Muscle of leg (tissue), 11 donors: ENCODE data around the gene MYO3B. TPM values are rescaled to one million over a fixed set of nuclear protein-coding genes. Genes with fewer than 3 reads are reported as not detected.

Experiments
- DNase-seq: peaks from one replicate; pipeline ENCODE4 v3.0.0; 2013
- H3K27ac ChIP-seq: one replicate; pipeline ENCODE4 v1.5.1; 2013; ENCODE audit warnings: mild to moderate bottlenecking, low read length, control low read depth
- H3K27me3 ChIP-seq: one replicate; pipeline ENCODE4 v1.6.1; 2013; ENCODE audit warnings: low read length; ENCODE audit not compliant: control insufficient read depth, insufficient read depth
- H3K36me3 ChIP-seq: one replicate; pipeline ENCODE4 v1.6.1; 2013; ENCODE audit warnings: low read length; ENCODE audit not compliant: control insufficient read depth, insufficient read depth
- H3K4me1 ChIP-seq: one replicate; pipeline ENCODE4 v1.6.1; 2013; ENCODE audit warnings: low read length; ENCODE audit not compliant: control insufficient read depth, insufficient read depth
- H3K4me3 ChIP-seq: one replicate; pipeline ENCODE4 v1.5.1; 2013; ENCODE audit warnings: low read length, control low read depth
- H3K9me3 ChIP-seq: replicated peaks from 2 replicates; pipeline ENCODE4 v1.6.1; 2013; ENCODE audit warnings: low read depth, low read length; ENCODE audit not compliant: control insufficient read depth
- WGBS: methylation state at CpG from one replicate; pipeline ENCODE4 v1.1.5; 2013; ENCODE audit warnings: missing lambda C conversion rate; ENCODE audit not compliant: insufficient coverage; 5-methylcytosine and 5-hydroxymethylcytosine counted together
- polyA plus RNA-seq, 8 donors: library from polyadenylated mRNA; unstranded; fragments of 120-200 nt; gene quantifications; one replicate each; pipeline versions ENCODE4 v1.2.1 to v1.2.3, GENCODE V29; 2013; ENCODE audit warnings: inconsistent platforms in 1 of 8, low replicate concordance in 1 of 8; ENCODE audit not compliant: insufficient read length in 8 of 8, insufficient read depth in 1 of 8
- total RNA-seq: library from RNA; stranded (reverse); fragments of 120-200 nt; gene quantifications from one replicate; pipeline ENCODE4 v1.2.4, GENCODE V29; 2013

Gene MYO3B
- total and polyA plus RNA-seq, 9 donors: 0.12 to 0.79 (median 0.18) TPM

GRCh38 chr2:170405326-170405725 is 227.4 kb downstream of the MYO3B start:
- Histone ChIP-seq H3K9me3 (no peaks in the 10 kb centered on the region), H3K4me3 (no peak overlapping the region), H3K36me3 (no peaks in the 10 kb centered on the region), H3K27ac (no peak overlapping the region), H3K27me3 (peaks cover 10% of the 10 kb centered on the region), H3K4me1 (peaks cover 4% of the 10 kb centered on the region)
- DNase-seq: no peak
- WGBS: no CpG with 5 or more reads among the region's 2 CpGs

- Histone ChIP-seq H3K4me3 (no peak overlapping the region), H3K36me3 (no peaks in the 10 kb centered on the region), H3K27ac (no peak overlapping the region), H3K9me3 (no peaks in the 10 kb centered on the region), H3K27me3 (peaks cover 6% of the 10 kb centered on the region), H3K4me1 (peaks cover 4% of the 10 kb centered on the region)
- 0% methylated on average over 1 of the region's 6 CpGs for WGBS
- no peak for DNase-seq
Observed at GRCh38 chr2:170408461-170409163, 230.7 kb downstream of the MYO3B start.

GRCh38 chr2:170409164-170409535 is 231.2 kb downstream of the MYO3B start:
- DNase-seq: peak; percentile 73
- peaks cover 6% of the 10 kb centered on the region for H3K27me3 ChIP-seq
- no peaks in the 10 kb centered on the region for H3K36me3 ChIP-seq
- H3K4me3 ChIP-seq: no peak overlapping the region
- 0% methylated on average over 5 of the region's 9 CpGs for WGBS
- no peak overlapping the region for H3K27ac ChIP-seq
- H3K4me1 ChIP-seq: peaks cover 4% of the 10 kb centered on the region
- H3K9me3 ChIP-seq: no peaks in the 10 kb centered on the region

- peaks cover 8% of the 10 kb centered on the region for H3K27me3 ChIP-seq
- no peaks in the 10 kb centered on the region for H3K36me3 ChIP-seq
- H3K27ac ChIP-seq: no peak overlapping the region
Observed at GRCh38 chr2:170411660-170412059, 233.7 kb downstream of the MYO3B start.

GRCh38 chr2:170420961-170421687 is 243.2 kb downstream of the MYO3B start:
- no peaks in the 10 kb centered on the region for H3K9me3 ChIP-seq
- 38% methylated on average over 5 of the region's 11 CpGs for WGBS
- no peak for DNase-seq
- no peak overlapping the region for H3K4me3 ChIP-seq
- H3K36me3 ChIP-seq: no peaks in the 10 kb centered on the region
- H3K27ac ChIP-seq: no peak overlapping the region
- H3K27me3 ChIP-seq: no peaks in the 10 kb centered on the region
- H3K4me1 ChIP-seq: peaks cover 2% of the 10 kb centered on the region

More at GRCh38 chr2:170411660-170412059, 233.7 kb downstream of the MYO3B start:
- peaks cover 4% of the 10 kb centered on the region for H3K4me1 ChIP-seq
- DNase-seq: no peak
- H3K9me3 ChIP-seq: no peaks in the 10 kb centered on the region
- no peak overlapping the region for H3K4me3 ChIP-seq

GRCh38 chr2:170423919-170424318 is 246.0 kb downstream of the MYO3B start:
- no peaks in the 10 kb centered on the region for H3K9me3 ChIP-seq
- H3K27ac ChIP-seq: no peak overlapping the region
- H3K36me3 ChIP-seq: no peaks in the 10 kb centered on the region
- no peaks in the 10 kb centered on the region for H3K27me3 ChIP-seq
- DNase-seq: no peak
- WGBS: 88% methylated on average over 1 of the region's 2 CpGs
- H3K4me3 ChIP-seq: no peak overlapping the region
- H3K4me1 ChIP-seq: peaks cover 2% of the 10 kb centered on the region

GRCh38 chr2:170425281-170425751 is 247.4 kb downstream of the MYO3B start:
- Histone ChIP-seq H3K36me3 (no peaks in the 10 kb centered on the region), H3K9me3 (no peaks in the 10 kb centered on the region), H3K4me1 (peaks cover 2% of the 10 kb centered on the region), H3K27ac (no peak overlapping the region), H3K4me3 (no peak overlapping the region), H3K27me3 (no peaks in the 10 kb centered on the region)
- 0% methylated on average over 1 of the region's 2 CpGs for WGBS
- DNase-seq: peak; percentile 69

- Histone ChIP-seq H3K27me3 (no peaks in the 10 kb centered on the region), H3K4me1 (no peaks in the 10 kb centered on the region), H3K36me3 (no peaks in the 10 kb centered on the region), H3K27ac (no peak overlapping the region), H3K9me3 (no peaks in the 10 kb centered on the region), H3K4me3 (no peak overlapping the region)
- DNase-seq: no peak
- no CpG with 5 or more reads among the region's 2 CpGs for WGBS
Observed at GRCh38 chr2:170428868-170429267, 250.9 kb downstream of the MYO3B start.

- H3K4me1 ChIP-seq: no peaks in the 10 kb centered on the region
- no peak overlapping the region for H3K27ac ChIP-seq
- H3K4me3 ChIP-seq: no peak overlapping the region
- H3K27me3 ChIP-seq: no peaks in the 10 kb centered on the region
- WGBS: no CpG with 5 or more reads among the region's 4 CpGs
- no peaks in the 10 kb centered on the region for H3K9me3 ChIP-seq
- H3K36me3 ChIP-seq: no peaks in the 10 kb centered on the region
- no peak for DNase-seq
Observed at GRCh38 chr2:170432823-170433222, 254.9 kb downstream of the MYO3B start.

- H3K9me3 ChIP-seq: no peaks in the 10 kb centered on the region
- 63% methylated on average over 1 of the region's 2 CpGs for WGBS
- no peak for DNase-seq
- no peak overlapping the region for H3K27ac ChIP-seq
- no peaks in the 10 kb centered on the region for H3K36me3 ChIP-seq
- H3K4me1 ChIP-seq: no peaks in the 10 kb centered on the region
- H3K4me3 ChIP-seq: no peak overlapping the region
- H3K27me3 ChIP-seq: no peaks in the 10 kb centered on the region
Observed at GRCh38 chr2:170433448-170433847, 255.5 kb downstream of the MYO3B start.
